Ovary (tissue), 9 donors: Measurements from ENCODE around the gene RAPSN. TPM values are rescaled to one million over a fixed set of nuclear protein-coding genes. Genes with fewer than 3 reads are reported as not detected.

Experiments
- DNase-seq, 5 donors: peaks; one replicate each; pipeline ENCODE4 v3.0.0-alpha.2; 2019 to 2020
- H3K27ac ChIP-seq, 2 donors: fragments of 200-600 bp; one replicate each; pipeline versions ENCODE4 v1.5.1 to v1.8.0; 2019 to 2022
- H3K27me3 ChIP-seq: fragments of 200-600 bp; one replicate; pipeline ENCODE4 v1.8.0; 2022
- H3K36me3 ChIP-seq: fragments of 200-600 bp; sonication (generic); one replicate; pipeline ENCODE4 v1.5.1; 2019
- H3K4me1 ChIP-seq: one replicate; pipeline ENCODE4 v1.8.1; 2013; ENCODE audit warnings: mild to moderate bottlenecking, moderate library complexity; ENCODE audit not compliant: insufficient read depth
- H3K4me3 ChIP-seq: fragments of 200-600 bp; sonication (generic); one replicate; pipeline ENCODE4 v1.5.1; 2017
- H3K9me3 ChIP-seq, 2 donors: fragments of 200-600 bp in 1 of 2; sonication (generic) in 1 of 2; one replicate each; pipeline versions ENCODE4 v1.5.1 to v1.8.1; 2013 to 2019; ENCODE audit warnings: mild to moderate bottlenecking in 1 of 2, moderate library complexity in 1 of 2
- EP300 ChIP-seq: sonication (generic); formaldehyde crosslinking; IDR thresholded peaks from one replicate; pipeline ENCODE4 v1.6.1; 2017; ENCODE audit warnings: antibody characterized with exemption
- POLR2A ChIP-seq: fragments of 450-650 bp; IDR thresholded peaks from one replicate; pipeline ENCODE4 v1.6.1; 2017; ENCODE audit warnings: antibody characterized with exemption, mild to moderate bottlenecking, moderate library complexity
- whole genome bisulfite sequencing, 3 donors: extraction: QIAGEN DNeasy Blood & Tissue Kit in 1 of 3; methylation state at CpG; one replicate each; pipeline versions ENCODE4 v1.1.5 to v1.1.7; 2013 to 2017; 5-methylcytosine and 5-hydroxymethylcytosine counted together
- intact Hi-C, 4 donors: fragments of 100-400 bp; cut with DNase I; formaldehyde crosslinking; loops; one replicate each; pipeline versions ENCODE4 v1.11.0 to v1.15.1; 2022 to 2023
- polyA plus RNA-seq, 2 donors: library from polyadenylated mRNA; stranded (reverse); fragments of 200-250 nt in 1 of 2; fragments of 350-450 nt in 1 of 2; fragmentation: Illumina TruSeq in 1 of 2; extraction: RNeasy Lipid Tissue Mini Kit (QIAGEN cat#74804) in 1 of 2; gene quantifications; one replicate each; pipeline ENCODE4 v1.2.3, GENCODE V29; 2013 to 2014
- total RNA-seq, 7 donors: library from RNA; depleted of rRNA in 2 of 7; stranded (reverse); fragments of >200 nt in 2 of 7; fragmentation: NEBNext Ultra II Directional in 3 of 7; extraction: Animal tissue kit (Norgen Biotek cat#: 25700) in 3 of 7; gene quantifications; one replicate each; pipeline versions ENCODE4 v1.1.0 to v1.2.4, GENCODE V29; 2016 to 2023
- TF ChIP-seq, protein P1 (sequence below), 3 donors: fragments of 450-650 bp in 2 of 3; fragments of 200-600 bp in 1 of 3; IDR thresholded peaks; one replicate each; pipeline versions ENCODE4 v1.5.1 to v1.8.0; 2016 to 2022; ENCODE audit warnings: antibody characterized with exemption in 3 of 3, mild to moderate bottlenecking in 1 of 3
- donor health status: DM: no; HTN: no; CAD: no; lungs with moderate emphysema.
- donor health status: DM: no; HTN: no; CAD: no.
- donor health status: Bipolar disorder and iron deficiency.
- donor health status: DM: yes; HTN: yes; CAD: no.
- donor health status: DM: no; HTN: no; CAD: no.
- donor health status: DM: yes; HTN: yes; CAD: no.

RAPSN gene
- total and polyA plus RNA-seq, 9 donors: 0.08 to 0.43 (median 0.28) TPM; not detected in 5

DNA sequence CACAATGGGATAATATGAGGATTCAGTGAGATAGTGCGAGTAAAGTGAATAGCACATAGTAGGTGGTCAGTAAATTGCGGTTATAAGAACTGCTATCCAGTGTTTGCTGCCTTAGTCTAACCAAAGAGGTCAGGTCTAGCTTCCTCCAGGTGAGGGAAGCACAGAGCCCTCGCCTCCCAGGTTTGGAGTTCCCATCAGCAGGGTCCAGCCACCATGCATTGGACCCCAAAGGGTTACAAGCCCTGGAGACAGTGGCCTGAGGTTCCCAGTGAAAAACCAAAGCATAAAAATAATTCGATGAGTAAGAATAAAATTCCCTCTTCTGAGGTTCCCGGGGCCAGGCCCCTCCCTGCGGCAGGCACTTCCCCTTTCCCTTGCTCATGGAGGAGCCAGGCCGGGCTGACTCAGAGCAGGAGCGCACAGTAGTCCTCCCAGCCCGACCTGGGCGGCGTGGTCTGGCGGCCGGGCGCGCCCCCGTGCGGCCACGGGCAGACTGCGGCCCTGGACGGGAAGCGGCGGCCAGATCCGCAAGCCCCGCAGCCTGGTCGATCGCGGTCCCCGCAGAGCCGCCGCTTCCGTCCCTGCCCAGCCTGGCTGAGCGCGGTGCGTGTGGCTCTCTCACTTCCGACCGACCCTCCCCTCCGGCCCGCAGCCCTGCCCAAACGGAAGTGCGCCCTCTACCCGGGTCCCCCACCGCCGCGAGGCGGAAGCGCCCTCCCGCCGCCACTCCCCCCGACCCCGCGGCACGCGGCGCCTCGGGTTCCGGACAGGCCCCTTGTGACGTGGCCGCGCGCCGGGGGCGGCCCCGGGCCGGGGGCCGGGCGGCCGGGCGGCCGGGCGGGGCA is 41.0 kb downstream of the RAPSN start, which contains the start of gene SLC39A13:
SLC39A13 (plus strand) TSS at position 845 of the 845 bp plus-strand sequence. CDS start 1,505 bp downstream, outside the sequence.
- peak; percentile 94 to 97 (median 95) for DNase-seq
- peaks cover 5% of the 10 kb centered on the region for H3K4me1 ChIP-seq
- TF ChIP-seq, protein P1, sequence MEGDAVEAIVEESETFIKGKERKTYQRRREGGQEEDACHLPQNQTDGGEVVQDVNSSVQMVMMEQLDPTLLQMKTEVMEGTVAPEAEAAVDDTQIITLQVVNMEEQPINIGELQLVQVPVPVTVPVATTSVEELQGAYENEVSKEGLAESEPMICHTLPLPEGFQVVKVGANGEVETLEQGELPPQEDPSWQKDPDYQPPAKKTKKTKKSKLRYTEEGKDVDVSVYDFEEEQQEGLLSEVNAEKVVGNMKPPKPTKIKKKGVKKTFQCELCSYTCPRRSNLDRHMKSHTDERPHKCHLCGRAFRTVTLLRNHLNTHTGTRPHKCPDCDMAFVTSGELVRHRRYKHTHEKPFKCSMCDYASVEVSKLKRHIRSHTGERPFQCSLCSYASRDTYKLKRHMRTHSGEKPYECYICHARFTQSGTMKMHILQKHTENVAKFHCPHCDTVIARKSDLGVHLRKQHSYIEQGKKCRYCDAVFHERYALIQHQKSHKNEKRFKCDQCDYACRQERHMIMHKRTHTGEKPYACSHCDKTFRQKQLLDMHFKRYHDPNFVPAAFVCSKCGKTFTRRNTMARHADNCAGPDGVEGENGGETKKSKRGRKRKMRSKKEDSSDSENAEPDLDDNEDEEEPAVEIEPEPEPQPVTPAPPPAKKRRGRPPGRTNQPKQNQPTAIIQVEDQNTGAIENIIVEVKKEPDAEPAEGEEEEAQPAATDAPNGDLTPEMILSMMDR (IDR thresholded peaks at IDR 0.05): peak; percentile 85 to 98 (median 98)
- TF ChIP-seq EP300 (no peak), POLR2A (peak; percentile 93)
- H3K9me3 ChIP-seq: no peaks in the 10 kb centered on the region
- intact Hi-C loops: no loop called here
- no peaks in the 10 kb centered on the region for H3K27me3 ChIP-seq
- H3K36me3 ChIP-seq: no peaks in the 10 kb centered on the region
- peak within 1 kb of the TSS; percentile 79 for H3K4me3 ChIP-seq
- 1 to 5% (median 2%) methylated on average over 15 to 70 of the region's 70 CpGs for WGBS, 3 donors
- peak within 1 kb of the TSS; percentile 90 to 92 for H3K27ac ChIP-seq

DNA sequence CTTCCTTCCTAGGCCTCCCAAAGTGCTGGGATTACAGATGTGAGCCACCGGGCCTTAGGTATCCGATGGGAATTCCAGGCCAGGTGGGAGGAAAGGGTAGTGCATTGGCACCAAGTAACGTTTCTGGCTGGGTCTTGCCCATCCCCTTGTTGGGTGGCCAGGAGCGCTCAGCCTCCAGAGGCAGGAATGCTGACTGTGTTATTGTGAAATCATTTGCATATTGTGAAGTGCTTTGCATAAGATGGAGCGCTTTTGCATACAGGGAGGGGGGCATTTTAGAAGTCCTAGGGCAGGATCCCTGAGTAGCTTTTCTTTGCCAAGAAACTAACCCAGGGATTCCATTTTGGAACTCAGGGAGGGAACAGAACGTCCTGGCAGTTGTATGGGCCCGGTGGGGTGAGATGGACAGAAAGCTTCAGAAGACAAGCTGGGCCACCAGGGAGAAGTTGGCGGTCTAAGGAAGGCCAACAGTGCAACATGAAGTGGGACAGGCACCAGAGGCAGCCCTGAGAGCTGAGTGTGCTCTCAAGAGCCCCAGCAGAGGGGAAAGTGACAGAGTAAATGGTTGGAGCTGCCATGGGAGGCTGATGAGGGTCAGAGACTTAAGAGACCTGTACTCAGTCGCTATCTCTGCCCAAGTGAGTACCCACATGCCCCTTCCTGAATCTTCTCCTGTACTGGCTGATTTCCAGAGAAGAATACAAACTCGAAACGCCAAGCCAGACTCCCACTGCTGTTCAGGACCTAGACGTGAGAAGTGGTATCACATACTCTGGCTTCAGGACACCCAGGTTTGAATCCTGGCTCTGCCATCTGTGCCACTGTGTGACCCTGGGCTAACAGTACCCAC is 41.8 kb downstream of the RAPSN start:
- Histone ChIP-seq H3K27me3 (no peaks in the 10 kb centered on the region), H3K36me3 (no peaks in the 10 kb centered on the region), H3K4me1 (peaks cover 5% of the 10 kb centered on the region), H3K27ac (peak overlapping the region; percentile 86 to 90), H3K4me3 (peak overlapping the region; percentile 79), H3K9me3 (no peaks in the 10 kb centered on the region)
- TF ChIP-seq EP300 (no peak), POLR2A (no peak)
- TF ChIP-seq, protein P1 (IDR thresholded peaks at IDR 0.05): no peak
- DNase-seq: peak in 1 of 5 donors; percentile 35
- WGBS, 3 donors: 44 to 47% (median 45%) methylated on average over 12 of the region's 12 CpGs
- intact Hi-C loops: no loop called here

DNA sequence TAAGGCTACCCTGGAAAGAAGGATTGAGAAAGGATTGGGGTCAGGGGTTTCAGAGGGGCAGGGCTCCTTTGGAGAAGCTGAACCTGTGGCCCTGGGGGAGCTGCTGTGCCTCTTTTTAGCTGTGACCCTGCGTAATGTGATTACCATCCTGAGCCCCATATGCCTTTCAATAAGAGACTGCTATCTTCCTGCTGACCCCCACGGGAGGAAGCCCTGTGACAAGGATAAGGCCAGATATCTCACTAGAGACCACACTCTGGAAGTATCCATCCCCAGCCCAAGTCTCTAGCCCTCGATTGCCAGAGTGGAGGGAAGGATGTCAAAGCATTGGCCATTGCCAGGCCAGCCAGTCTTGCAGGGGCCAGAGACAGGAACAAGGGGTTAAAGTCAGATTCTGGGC is 45.4 kb downstream of the RAPSN start:
- intact Hi-C loops: no loop called here
- no peak for TF ChIP-seq POLR2A
- TF ChIP-seq EP300: no peak
- TF ChIP-seq, protein P1 (IDR thresholded peaks at IDR 0.05): no peak
- Histone ChIP-seq H3K4me1 (peaks cover 3% of the 10 kb centered on the region), H3K27ac (no peak overlapping the region), H3K27me3 (no peaks in the 10 kb centered on the region), H3K9me3 (no peaks in the 10 kb centered on the region), H3K4me3 (no peak overlapping the region), H3K36me3 (no peaks in the 10 kb centered on the region)
- DNase-seq: no peak
- WGBS, 3 donors: 74 to 77% (median 75%) methylated on average over 3 of the region's 3 CpGs

DNA sequence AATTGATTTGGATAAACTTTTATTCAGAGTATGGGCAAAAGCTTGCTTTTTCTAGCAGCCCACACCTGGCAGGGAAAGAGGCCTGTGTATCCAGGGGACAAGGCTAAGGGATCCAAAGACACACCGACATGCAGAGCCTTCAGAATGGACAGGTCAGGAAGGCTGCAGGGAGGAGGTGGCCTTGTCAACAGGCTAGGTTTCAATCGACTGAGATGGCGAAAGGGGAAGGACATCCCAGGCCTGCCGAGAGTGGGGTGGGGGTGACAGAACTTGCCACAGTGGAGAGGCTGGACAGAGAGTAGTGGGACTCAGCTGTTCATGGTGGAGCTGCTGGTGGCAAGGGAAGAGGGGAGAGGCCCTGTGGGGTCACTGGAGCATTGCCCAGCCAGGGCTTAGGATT is 45.8 kb downstream of the RAPSN start:
- Histone ChIP-seq H3K27ac (no peak overlapping the region), H3K9me3 (no peaks in the 10 kb centered on the region), H3K27me3 (no peaks in the 10 kb centered on the region), H3K4me3 (no peak overlapping the region), H3K36me3 (no peaks in the 10 kb centered on the region), H3K4me1 (peaks cover 3% of the 10 kb centered on the region)
- TF ChIP-seq, protein P1 (IDR thresholded peaks at IDR 0.05): no peak
- TF ChIP-seq POLR2A: no peak
- intact Hi-C loops: no loop called here
- WGBS, 3 donors: 62 to 78% (median 70%) methylated on average over 4 of the region's 4 CpGs
- DNase-seq: no peak
